GM12875 (cell line): ENCODE results near the gene FA2H.

Source experiments
- H3K4me3 ChIP-seq: one replicate; pipeline ENCODE4 v1.5.1; 2011; ENCODE audit warnings: low read depth, low read length, control low read depth
- CTCF ChIP-seq: IDR thresholded peaks from 2 replicates; pipeline ENCODE4 v1.5.1; 2011; ENCODE audit warnings: low read depth, mild to moderate bottlenecking, control low read depth, inconsistent platforms, low read length, moderate library complexity, borderline replicate concordance; ENCODE audit not compliant: insufficient read depth

FA2H gene

GRCh38 chr16:74743668-74744299 lies 30.8 kb downstream of the FA2H start:
- no peak for TF ChIP-seq CTCF

GRCh38 chr16:74743045-74743667 lies 31.5 kb downstream of the FA2H start:
- no peak overlapping the region for H3K4me3 ChIP-seq
- TF ChIP-seq CTCF = no peak

More at GRCh38 chr16:74743668-74744299, 30.8 kb downstream of the FA2H start:
- H3K4me3 ChIP-seq = no peak overlapping the region

- no peak overlapping the region for H3K4me3 ChIP-seq
- no peak for TF ChIP-seq CTCF
Observed at GRCh38 chr16:74742051-74742481, 32.6 kb downstream of the FA2H start.

GRCh38 chr16:74740795-74741304 lies 33.8 kb downstream of the FA2H start:
- no peak overlapping the region for H3K4me3 ChIP-seq
- TF ChIP-seq CTCF = no peak

DNA sequence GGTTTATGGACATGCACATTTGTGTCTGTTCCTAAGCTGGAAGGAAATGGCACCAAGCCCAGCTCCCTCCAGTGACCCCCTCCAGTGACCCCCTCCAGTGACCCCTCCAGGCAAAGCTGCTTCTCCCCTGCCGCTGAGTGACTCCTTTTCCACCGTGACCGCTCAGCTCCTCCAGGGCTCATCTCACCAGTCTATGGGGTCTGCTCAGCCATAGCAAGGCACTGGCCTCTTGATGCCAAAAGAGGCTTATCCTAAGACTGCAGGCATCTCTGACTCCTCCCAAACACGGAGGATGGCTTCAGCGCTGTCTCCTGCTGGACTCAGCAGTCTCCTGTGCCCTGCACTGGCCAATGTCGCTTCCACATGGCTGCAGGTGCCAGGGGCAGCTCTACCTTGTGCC lies 35.3 kb downstream of the FA2H start:
- H3K4me3 ChIP-seq = no peak overlapping the region
- no peak for TF ChIP-seq CTCF

DNA sequence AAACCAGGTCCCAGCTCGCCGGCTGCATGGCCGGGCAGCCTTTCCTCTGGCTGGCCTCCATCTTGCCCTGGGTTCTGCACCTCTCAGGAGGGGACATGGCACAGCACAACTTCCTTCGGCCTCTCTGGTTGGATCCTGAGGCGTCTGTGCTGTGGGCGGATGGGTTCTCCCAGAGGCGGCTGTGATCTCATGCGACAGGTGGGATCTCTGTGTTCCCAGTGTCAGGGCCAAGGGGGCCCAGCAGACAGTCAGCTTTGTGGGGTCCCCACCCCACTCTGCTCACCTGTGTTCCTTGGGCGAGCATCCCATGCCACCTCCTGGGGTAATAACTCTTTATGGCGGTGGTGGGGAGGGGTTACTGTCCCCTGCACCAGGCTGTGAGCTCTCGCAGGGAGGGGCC lies 35.8 kb downstream of the FA2H start:
- TF ChIP-seq CTCF = no peak

GRCh38 chr16:74738113-74738541 lies 36.5 kb downstream of the FA2H start:
- no peak for TF ChIP-seq CTCF
- H3K4me3 ChIP-seq = no peak overlapping the region

More for the DNA sequence above, 35.8 kb downstream of the FA2H start:
- no peak overlapping the region for H3K4me3 ChIP-seq
